Measurements from ENCODE around the gene RAB12. TPM values are rescaled to one million over a fixed set of nuclear protein-coding genes. Genes with fewer than 3 reads are reported as not detected.
"Not testable (repeated sequence)": the region's sequence is repeated elsewhere in the genome, so short reads cannot be mapped to it uniquely, and the experiment has no call there.

RAB12 gene
- total RNA-seq, 1 donor from 2014 or later = 49.4 TPM

DNA sequence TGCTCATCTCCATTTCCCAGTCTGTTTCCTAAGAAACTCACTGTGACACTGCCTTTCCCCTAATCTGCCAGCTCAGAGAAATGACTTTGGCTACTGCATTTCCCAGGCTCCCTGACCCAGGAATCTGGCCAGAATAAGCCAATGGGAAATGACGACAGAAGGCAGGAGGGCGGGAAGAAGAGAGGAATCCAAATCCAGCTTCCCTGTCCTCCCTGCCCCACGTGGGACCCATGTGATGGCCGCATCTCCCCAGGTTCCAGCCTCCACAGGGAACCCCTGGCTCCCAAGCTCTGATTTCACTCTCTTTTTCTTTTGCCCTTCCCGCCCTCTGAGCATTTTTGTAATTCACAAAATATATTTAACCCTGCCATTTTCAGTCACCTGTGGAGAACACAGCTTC lies 37.8 kb upstream of the RAB12 start:
- Mint-ChIP-seq H3K27ac (ENCODE audit: unreplicated experiment) (no peak overlapping the region), H3K27me3 (ENCODE audit: low read depth, unreplicated experiment) (peaks cover 1% of the 10 kb centered on the region), H3K36me3 (ENCODE audit: low read depth, unreplicated experiment) (no peaks in the 10 kb centered on the region), H3K9me3 (ENCODE audit: unreplicated experiment) (no peaks in the 10 kb centered on the region), H3K4me3 (ENCODE audit: unreplicated experiment) (no peak overlapping the region), H3K4me1 (ENCODE audit: low read depth, unreplicated experiment) (no peaks in the 10 kb centered on the region)
- TF ChIP-seq, protein P1, sequence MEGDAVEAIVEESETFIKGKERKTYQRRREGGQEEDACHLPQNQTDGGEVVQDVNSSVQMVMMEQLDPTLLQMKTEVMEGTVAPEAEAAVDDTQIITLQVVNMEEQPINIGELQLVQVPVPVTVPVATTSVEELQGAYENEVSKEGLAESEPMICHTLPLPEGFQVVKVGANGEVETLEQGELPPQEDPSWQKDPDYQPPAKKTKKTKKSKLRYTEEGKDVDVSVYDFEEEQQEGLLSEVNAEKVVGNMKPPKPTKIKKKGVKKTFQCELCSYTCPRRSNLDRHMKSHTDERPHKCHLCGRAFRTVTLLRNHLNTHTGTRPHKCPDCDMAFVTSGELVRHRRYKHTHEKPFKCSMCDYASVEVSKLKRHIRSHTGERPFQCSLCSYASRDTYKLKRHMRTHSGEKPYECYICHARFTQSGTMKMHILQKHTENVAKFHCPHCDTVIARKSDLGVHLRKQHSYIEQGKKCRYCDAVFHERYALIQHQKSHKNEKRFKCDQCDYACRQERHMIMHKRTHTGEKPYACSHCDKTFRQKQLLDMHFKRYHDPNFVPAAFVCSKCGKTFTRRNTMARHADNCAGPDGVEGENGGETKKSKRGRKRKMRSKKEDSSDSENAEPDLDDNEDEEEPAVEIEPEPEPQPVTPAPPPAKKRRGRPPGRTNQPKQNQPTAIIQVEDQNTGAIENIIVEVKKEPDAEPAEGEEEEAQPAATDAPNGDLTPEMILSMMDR (IDR thresholded peaks at IDR 0.05; ENCODE audit: insufficient read depth, low read depth, low read length) = no peak
- TF ChIP-seq EZH2 (IDR thresholded peaks at IDR 0.05; ENCODE audit: insufficient read depth, low read length) = no peak
- H4K20me1 ChIP-seq (ENCODE audit: insufficient read depth, low read length) = no peaks in the 10 kb centered on the region
- no peak overlapping the region for H3K27ac ChIP-seq (ENCODE audit: low read depth, low read length)
- FAIRE-seq (no peak), DNase-seq (ENCODE audit: low read depth) (no peak)
- no peaks in the 10 kb centered on the region for H3K4me1 ChIP-seq (ENCODE audit: insufficient read depth, low read length)
- no peak overlapping the region for H3K9ac ChIP-seq (ENCODE audit: low read length)
- H3K4me2 ChIP-seq (ENCODE audit: low read length) = no peak overlapping the region
- H3K36me3 ChIP-seq (ENCODE audit: insufficient read depth, low read length) = no peaks in the 10 kb centered on the region
- H3K9me3 ChIP-seq (ENCODE audit: insufficient read depth, low read depth, low read length) = no peaks in the 10 kb centered on the region
- H3K27me3 ChIP-seq (ENCODE audit: insufficient read depth, low read length) = peaks cover 1% of the 10 kb centered on the region
- no peak overlapping the region for H3K4me3 ChIP-seq (ENCODE audit: insufficient read depth, low read depth, low read length)
- no peak overlapping the region for H2AFZ ChIP-seq (ENCODE audit: low read depth, low read length)
- no peaks in the 10 kb centered on the region for H3K79me2 ChIP-seq (ENCODE audit: insufficient read depth, low read length)

DNA sequence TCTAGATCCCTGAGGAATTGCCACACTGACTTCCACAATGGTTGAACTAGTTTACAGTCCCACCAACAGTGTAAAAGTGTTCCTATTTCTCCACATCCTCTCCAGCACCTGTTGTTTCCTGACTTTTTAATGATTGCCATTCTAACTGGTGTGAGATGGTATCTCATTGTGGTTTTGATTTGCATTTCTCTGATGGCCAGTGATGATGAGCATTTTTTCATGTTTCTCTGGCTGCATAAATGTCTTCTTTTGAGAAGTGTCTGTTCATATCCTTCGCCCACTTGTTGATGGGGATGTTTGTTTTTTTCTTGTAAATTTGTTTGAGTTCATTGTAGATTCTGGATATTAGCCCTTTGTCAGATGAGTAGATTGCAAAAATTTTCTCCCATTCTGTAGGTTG lies 35.5 kb upstream of the RAB12 start:
- H4K20me1 ChIP-seq (ENCODE audit: insufficient read depth, low read length); H3K9me3 ChIP-seq (ENCODE audit: insufficient read depth, low read depth, low read length); H2AFZ ChIP-seq (ENCODE audit: low read depth, low read length); H3K27me3 ChIP-seq (ENCODE audit: insufficient read depth, low read length); H3K79me2 ChIP-seq (ENCODE audit: insufficient read depth, low read length); H3K9ac ChIP-seq (ENCODE audit: low read length); H3K36me3 ChIP-seq (ENCODE audit: insufficient read depth, low read length); DNase-seq (ENCODE audit: low read depth); H3K9me3 Mint-ChIP-seq (ENCODE audit: unreplicated experiment); H3K36me3 Mint-ChIP-seq (ENCODE audit: low read depth, unreplicated experiment); H3K4me3 ChIP-seq (ENCODE audit: insufficient read depth, low read depth, low read length); H3K27ac Mint-ChIP-seq (ENCODE audit: unreplicated experiment); H3K4me2 ChIP-seq (ENCODE audit: low read length); H3K4me1 Mint-ChIP-seq (ENCODE audit: low read depth, unreplicated experiment); H3K4me1 ChIP-seq (ENCODE audit: insufficient read depth, low read length); H3K27ac ChIP-seq (ENCODE audit: low read depth, low read length); H3K4me3 Mint-ChIP-seq (ENCODE audit: unreplicated experiment); FAIRE-seq; H3K27me3 Mint-ChIP-seq (ENCODE audit: low read depth, unreplicated experiment): not testable (repeated sequence)

DNA sequence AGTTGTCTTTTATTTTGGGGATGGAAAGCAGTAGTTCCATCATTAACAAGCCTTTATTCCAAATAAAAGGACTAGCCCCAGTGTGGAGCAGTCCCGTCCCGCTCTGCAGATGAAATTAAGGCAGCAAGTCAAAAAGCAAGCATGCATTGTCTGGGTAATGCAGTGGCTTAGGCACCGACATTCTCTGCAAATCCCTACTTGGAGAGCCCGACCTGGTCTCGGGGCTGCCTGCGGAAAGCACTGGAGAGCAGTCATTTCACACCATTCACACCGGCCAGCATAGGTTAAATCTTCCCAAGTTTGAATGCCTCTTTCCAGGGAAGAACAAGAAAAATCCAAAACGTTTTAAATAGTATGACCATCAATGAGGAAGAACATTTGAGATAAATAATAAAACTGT lies 24.4 kb upstream of the RAB12 start:
- Histone ChIP-seq H4K20me1 (ENCODE audit: insufficient read depth, low read length) (no peaks in the 10 kb centered on the region), H3K79me2 (ENCODE audit: insufficient read depth, low read length) (no peaks in the 10 kb centered on the region), H2AFZ (ENCODE audit: low read depth, low read length) (no peak overlapping the region), H3K4me3 (ENCODE audit: insufficient read depth, low read depth, low read length) (no peak overlapping the region), H3K27ac (ENCODE audit: low read depth, low read length) (no peak overlapping the region), H3K9ac (ENCODE audit: low read length) (no peak overlapping the region), H3K36me3 (ENCODE audit: insufficient read depth, low read length) (no peaks in the 10 kb centered on the region), H3K4me2 (ENCODE audit: low read length) (no peak overlapping the region), H3K27me3 (ENCODE audit: insufficient read depth, low read length) (peaks cover 15% of the 10 kb centered on the region), H3K9me3 (ENCODE audit: insufficient read depth, low read depth, low read length) (no peaks in the 10 kb centered on the region), H3K4me1 (ENCODE audit: insufficient read depth, low read length) (no peaks in the 10 kb centered on the region)
- DNase-seq (ENCODE audit: low read depth) = no peak
- Mint-ChIP-seq H3K36me3 (ENCODE audit: low read depth, unreplicated experiment) (no peaks in the 10 kb centered on the region), H3K4me1 (ENCODE audit: low read depth, unreplicated experiment) (no peaks in the 10 kb centered on the region), H3K4me3 (ENCODE audit: unreplicated experiment) (no peak overlapping the region), H3K9me3 (ENCODE audit: unreplicated experiment) (peaks cover under 1% of the 10 kb centered on the region), H3K27ac (ENCODE audit: unreplicated experiment) (no peak overlapping the region), H3K27me3 (ENCODE audit: low read depth, unreplicated experiment) (peaks cover 7% of the 10 kb centered on the region)
- no peak for FAIRE-seq
- no peak for TF ChIP-seq EZH2 (IDR thresholded peaks at IDR 0.05; ENCODE audit: insufficient read depth, low read length)
- TF ChIP-seq, protein P1 (IDR thresholded peaks at IDR 0.05; ENCODE audit: insufficient read depth, low read depth, low read length) = no peak

All from astrocyte (in vitro differentiated cells and primary cell).